Endodermal cell (in vitro differentiated cells): ENCODE measurements around the gene ZNF281. TPM values are rescaled to one million over a fixed set of nuclear protein-coding genes. Genes with fewer than 3 reads are reported as not detected.
"Not testable (repeated sequence)": the region's sequence is repeated elsewhere in the genome, so short reads cannot be mapped to it uniquely, and the experiment has no call there.

Experiments
- DNase-seq: peaks from one replicate; pipeline ENCODE4 v3.0.0-alpha.2; 2017
- H3K27ac ChIP-seq: 2 replicates; pipeline ENCODE4 v1.5.1; 2013; ENCODE audit warnings: mild to moderate bottlenecking, low read depth, low read length, moderate library complexity
- H3K27me3 ChIP-seq: 2 replicates; pipeline ENCODE4 v1.6.1; 2013; ENCODE audit warnings: mild to moderate bottlenecking, low read length, moderate library complexity; ENCODE audit not compliant: insufficient read depth, control insufficient read depth, poor library complexity, severe bottlenecking
- H3K36me3 ChIP-seq: 2 replicates; pipeline ENCODE4 v1.7.0; 2013; ENCODE audit warnings: mild to moderate bottlenecking, low read length, moderate library complexity; ENCODE audit not compliant: control insufficient read depth, insufficient read depth
- H3K4me1 ChIP-seq: one replicate; pipeline ENCODE4 v1.7.0; 2013; ENCODE audit warnings: low read length; ENCODE audit not compliant: control insufficient read depth, insufficient read depth
- H3K4me3 ChIP-seq: 2 replicates; pipeline ENCODE4 v1.5.1; 2013; ENCODE audit warnings: mild to moderate bottlenecking, low read length, moderate library complexity
- H3K9ac ChIP-seq: 2 replicates; pipeline ENCODE4 v1.6.1; 2013; ENCODE audit warnings: mild to moderate bottlenecking, low read length, moderate library complexity; ENCODE audit not compliant: poor library complexity, severe bottlenecking; ENCODE audit errors: extremely low read depth
- H3K9me3 ChIP-seq: 2 replicates; pipeline ENCODE4 v1.6.1; 2013; ENCODE audit warnings: mild to moderate bottlenecking, low read length, moderate library complexity; ENCODE audit not compliant: control insufficient read depth
- H3K27ac Mint-ChIP-seq: 2 replicates; pipeline ENCODE4 v1.8.0; 2020; ENCODE audit warnings: mixed read lengths
- H3K27me3 Mint-ChIP-seq: 2 replicates; pipeline ENCODE4 v1.8.0; 2021; ENCODE audit warnings: mild to moderate bottlenecking, mixed read lengths; ENCODE audit not compliant: insufficient read depth
- H3K36me3 Mint-ChIP-seq: 2 replicates; pipeline ENCODE4 v1.8.0; 2020; ENCODE audit warnings: low read depth, mixed read lengths
- H3K4me1 Mint-ChIP-seq: 2 replicates; pipeline ENCODE4 v1.8.0; 2020; ENCODE audit warnings: mixed read lengths
- H3K4me3 Mint-ChIP-seq: 2 replicates; pipeline ENCODE4 v1.8.0; 2020; ENCODE audit warnings: mild to moderate bottlenecking, moderate library complexity, mixed read lengths
- H3K9me3 Mint-ChIP-seq: 2 replicates; pipeline ENCODE4 v1.8.0; 2020; ENCODE audit warnings: mild to moderate bottlenecking, mixed read lengths
- CTCF ChIP-seq: fragments of 200-600 bp; sonication (generic); conservative IDR thresholded peaks from 2 replicates; pipeline ENCODE4 v1.5.0; 2021; ENCODE audit warnings: antibody characterized with exemption, mild to moderate bottlenecking
- WGBS, 2 experiments: methylation state at CpG; one replicate each; pipeline versions ENCODE4 v1.1.5 to v1.1.7; 2013; ENCODE audit warnings: missing lambda C conversion rate in 2 of 2, mixed read lengths in 1 of 2; ENCODE audit not compliant: insufficient coverage in 1 of 2, insufficient read length in 1 of 2; 5-methylcytosine and 5-hydroxymethylcytosine counted together
- total RNA-seq, 2 donors: library from RNA; stranded (reverse); fragmentation: NEBNext Ultra II Directional in 1 of 2; extraction: Animal tissue kit (Norgen Biotek cat#: 25700) in 1 of 2; gene quantifications; 2 replicates in 1 of 2; 3 replicates in 1 of 2; pipeline ENCODE4 v1.2.1, GENCODE V29; 2021

ZNF281 gene
- total RNA-seq, 2 donors from 2014 or later: 51.7 to 61.1 TPM

- 71 to 89% methylated on average over 1 of the region's 1 CpG for WGBS, 2 experiments
- no peak overlapping the region for H3K4me3 Mint-ChIP-seq
- peaks cover 29% of the 10 kb centered on the region for H3K36me3 Mint-ChIP-seq
- DNase-seq: no peak
- H3K9me3 Mint-ChIP-seq: no peaks in the 10 kb centered on the region
- Histone ChIP-seq H3K4me3 (no peak overlapping the region), H3K36me3 (peaks cover 9% of the 10 kb centered on the region), H3K27ac (no peak overlapping the region), H3K27me3 (no peaks in the 10 kb centered on the region), H3K9ac (no peak overlapping the region), H3K9me3 (no peaks in the 10 kb centered on the region), H3K4me1 (no peaks in the 10 kb centered on the region)
- no peak for TF ChIP-seq CTCF
- peaks cover 21% of the 10 kb centered on the region for H3K4me1 Mint-ChIP-seq
- H3K27ac Mint-ChIP-seq: peak overlapping the region; percentile 27
- no peaks in the 10 kb centered on the region for H3K27me3 Mint-ChIP-seq
Observed at GRCh38 chr1:200415227-200415626, 5.4 kb upstream of the ZNF281 start.

- Histone ChIP-seq H3K9me3 (no peaks in the 10 kb centered on the region), H3K27me3 (no peaks in the 10 kb centered on the region), H3K27ac (no peak overlapping the region), H3K9ac (no peak overlapping the region), H3K4me1 (no peaks in the 10 kb centered on the region), H3K4me3 (no peak overlapping the region), H3K36me3 (peaks cover 9% of the 10 kb centered on the region)
- WGBS, 2 experiments: 93% methylated on average over 3 of the region's 4 CpGs
- H3K36me3 Mint-ChIP-seq: peaks cover 23% of the 10 kb centered on the region
- no peaks in the 10 kb centered on the region for H3K27me3 Mint-ChIP-seq
- H3K4me3 Mint-ChIP-seq: no peak overlapping the region
- H3K4me1 Mint-ChIP-seq: peaks cover 24% of the 10 kb centered on the region
- no peak for DNase-seq
- TF ChIP-seq CTCF: no peak
- H3K9me3 Mint-ChIP-seq: no peaks in the 10 kb centered on the region
- H3K27ac Mint-ChIP-seq: no peak overlapping the region
Observed at GRCh38 chr1:200414657-200415056, 4.8 kb upstream of the ZNF281 start.

- H3K27ac Mint-ChIP-seq: not testable (repeated sequence)
- peaks cover 27% of the 10 kb centered on the region for H3K4me1 Mint-ChIP-seq
Observed at GRCh38 chr1:200413766-200414165, 3.9 kb upstream of the ZNF281 start.

More at GRCh38 chr1:200413766-200414165, 3.9 kb upstream of the ZNF281 start:
- H3K4me3 ChIP-seq, DNase-seq, H3K9me3 ChIP-seq, H3K9me3 Mint-ChIP-seq, H3K27me3 ChIP-seq, H3K27me3 Mint-ChIP-seq, H3K27ac ChIP-seq, H3K4me1 ChIP-seq, H3K9ac ChIP-seq: not testable (repeated sequence)
- Mint-ChIP-seq H3K36me3 (peaks cover 26% of the 10 kb centered on the region), H3K4me3 (peak overlapping the region; percentile 32)
- WGBS, 2 experiments: 93 to 97% methylated on average over 9 to 10 of the region's 11 CpGs
- H3K36me3 ChIP-seq: peaks cover 12% of the 10 kb centered on the region
